ENCODE data around the gene ZNF469. TPM values are rescaled to one million over a fixed set of nuclear protein-coding genes. Genes with fewer than 3 reads are reported as not detected.
A peak's percentile ranks its signal among the peaks of the same experiment; 100 is the strongest.

The ZNF469 gene
- total RNA-seq, 1 donor = 8.3 TPM

- peak; percentile 62 for DNase-seq (ENCODE audit: insufficient read length, low spot score, missing footprints)
Observed at GRCh38 chr16:88350922-88351321, 31.8 kb upstream of the ZNF469 start.

DNA sequence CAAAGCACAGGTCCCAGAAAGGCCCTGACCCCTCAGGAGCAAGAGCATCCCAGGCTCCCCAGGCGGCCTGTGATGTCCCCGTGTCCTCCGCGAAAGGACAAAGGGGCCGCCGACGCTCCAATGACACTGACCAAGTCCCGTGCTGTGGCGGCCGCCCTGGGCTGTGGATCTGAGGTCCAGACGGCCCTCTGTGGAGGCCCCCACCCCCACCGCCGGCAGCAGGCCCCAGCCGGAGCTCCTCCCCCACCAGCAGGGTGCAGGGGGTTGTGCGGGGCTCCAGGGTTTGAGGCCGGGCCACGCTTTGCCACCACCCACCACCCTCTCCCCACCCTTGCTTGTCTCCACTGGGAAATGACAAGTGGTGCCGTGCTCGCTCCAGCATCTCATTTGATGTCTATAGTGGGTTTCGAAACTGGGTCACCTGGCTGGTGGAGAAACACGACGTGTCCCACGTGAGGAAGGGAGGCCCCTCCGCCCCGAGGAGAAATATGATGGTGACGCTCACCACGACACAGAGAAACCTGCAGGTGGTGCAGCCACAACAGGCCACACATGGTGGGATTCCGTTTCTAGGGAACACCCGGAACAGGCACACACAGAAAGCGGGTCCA, 31.2 kb upstream of the ZNF469 start:
- peak; percentile 68 for DNase-seq (ENCODE audit: insufficient read length, low spot score, missing footprints)
- H3K9me3 ChIP-seq (ENCODE audit: low read depth, low read length) = no peaks in the 10 kb centered on the region
- H3K27ac ChIP-seq (ENCODE audit: low read depth, low read length) = no peak overlapping the region
- no peak overlapping the region for H2AFZ ChIP-seq (ENCODE audit: low read length)
- no peak overlapping the region for H3K4me3 ChIP-seq (ENCODE audit: insufficient read depth, low read length)
- H3K27me3 ChIP-seq (ENCODE audit: insufficient read depth, low read length) = no peaks in the 10 kb centered on the region
- H3K4me1 ChIP-seq (ENCODE audit: insufficient read depth, low read length) = no peaks in the 10 kb centered on the region
- no peaks in the 10 kb centered on the region for H3K36me3 ChIP-seq (ENCODE audit: insufficient read depth, low read length)
- H3K79me2 ChIP-seq (ENCODE audit: insufficient read depth, low read length) = no peaks in the 10 kb centered on the region
- TF ChIP-seq CTCF (IDR thresholded peaks at IDR 0.05; ENCODE audit: extremely low read depth, low read depth, low read length) = no peak
- no peak overlapping the region for H3K4me2 ChIP-seq (ENCODE audit: insufficient read depth, low read length)
- H4K20me1 ChIP-seq (ENCODE audit: insufficient read depth, low read length) = no peaks in the 10 kb centered on the region

More at GRCh38 chr16:88350922-88351321, 31.8 kb upstream of the ZNF469 start:
- H3K36me3 ChIP-seq (ENCODE audit: insufficient read depth, low read length) = no peaks in the 10 kb centered on the region
- no peak for TF ChIP-seq CTCF (IDR thresholded peaks at IDR 0.05; ENCODE audit: extremely low read depth, low read depth, low read length)
- H3K4me3 ChIP-seq (ENCODE audit: insufficient read depth, low read length) = no peak overlapping the region
- no peaks in the 10 kb centered on the region for H3K27me3 ChIP-seq (ENCODE audit: insufficient read depth, low read length)
- no peaks in the 10 kb centered on the region for H3K79me2 ChIP-seq (ENCODE audit: insufficient read depth, low read length)
- no peaks in the 10 kb centered on the region for H4K20me1 ChIP-seq (ENCODE audit: insufficient read depth, low read length)
- H3K27ac ChIP-seq (ENCODE audit: low read depth, low read length) = no peak overlapping the region
- no peak overlapping the region for H2AFZ ChIP-seq (ENCODE audit: low read length)
- H3K9me3 ChIP-seq (ENCODE audit: low read depth, low read length) = no peaks in the 10 kb centered on the region
- H3K4me1 ChIP-seq (ENCODE audit: insufficient read depth, low read length) = no peaks in the 10 kb centered on the region
- H3K4me2 ChIP-seq (ENCODE audit: insufficient read depth, low read length) = no peak overlapping the region

GRCh38 chr16:88352261-88353200, 30.2 kb upstream of the ZNF469 start:
- peak; percentile 91 for DNase-seq (ENCODE audit: insufficient read length, low spot score, missing footprints)
- Histone ChIP-seq H3K4me1 (ENCODE audit: insufficient read depth, low read length) (no peaks in the 10 kb centered on the region), H3K27me3 (ENCODE audit: insufficient read depth, low read length) (no peaks in the 10 kb centered on the region), H3K36me3 (ENCODE audit: insufficient read depth, low read length) (no peaks in the 10 kb centered on the region), H3K4me2 (ENCODE audit: insufficient read depth, low read length) (no peak overlapping the region), H2AFZ (ENCODE audit: low read length) (no peak overlapping the region), H3K9me3 (ENCODE audit: low read depth, low read length) (no peaks in the 10 kb centered on the region), H3K79me2 (ENCODE audit: insufficient read depth, low read length) (no peaks in the 10 kb centered on the region), H3K27ac (ENCODE audit: low read depth, low read length) (no peak overlapping the region), H3K4me3 (ENCODE audit: insufficient read depth, low read length) (no peak overlapping the region), H4K20me1 (ENCODE audit: insufficient read depth, low read length) (no peaks in the 10 kb centered on the region)
- TF ChIP-seq CTCF (IDR thresholded peaks at IDR 0.05; ENCODE audit: extremely low read depth, low read depth, low read length) = no peak

GRCh38 chr16:88353232-88353631, 29.5 kb upstream of the ZNF469 start:
- TF ChIP-seq CTCF (IDR thresholded peaks at IDR 0.05; ENCODE audit: extremely low read depth, low read depth, low read length) = no peak
- no peak overlapping the region for H2AFZ ChIP-seq (ENCODE audit: low read length)
- no peak overlapping the region for H3K27ac ChIP-seq (ENCODE audit: low read depth, low read length)
- no peaks in the 10 kb centered on the region for H3K4me1 ChIP-seq (ENCODE audit: insufficient read depth, low read length)
- H3K9me3 ChIP-seq (ENCODE audit: low read depth, low read length) = no peaks in the 10 kb centered on the region
- no peak overlapping the region for H3K4me2 ChIP-seq (ENCODE audit: insufficient read depth, low read length)
- no peaks in the 10 kb centered on the region for H3K36me3 ChIP-seq (ENCODE audit: insufficient read depth, low read length)
- no peak overlapping the region for H3K4me3 ChIP-seq (ENCODE audit: insufficient read depth, low read length)
- no peaks in the 10 kb centered on the region for H3K27me3 ChIP-seq (ENCODE audit: insufficient read depth, low read length)
- no peaks in the 10 kb centered on the region for H3K79me2 ChIP-seq (ENCODE audit: insufficient read depth, low read length)
- no peaks in the 10 kb centered on the region for H4K20me1 ChIP-seq (ENCODE audit: insufficient read depth, low read length)
- peak; percentile 63 for DNase-seq (ENCODE audit: insufficient read length, low spot score, missing footprints)
